Astrocyte of the cerebellum (primary cell): ENCODE results near the gene PARP15.

Source experiments
- DNase-seq: peaks from one replicate; pipeline ENCODE4 v3.0.0-alpha.2; 2011; ENCODE audit warnings: low read depth
- H3K4me3 ChIP-seq: 2 replicates; pipeline ENCODE4 v1.5.1; 2011; ENCODE audit warnings: mild to moderate bottlenecking, low read depth, low read length, moderate library complexity
- CTCF ChIP-seq: IDR thresholded peaks from 2 replicates; pipeline ENCODE4 v1.5.1; 2012; ENCODE audit warnings: low read length, low read depth, moderate library complexity, mild to moderate bottlenecking; ENCODE audit errors: missing control alignments
- in situ Hi-C: cut with HindIII; loops from 2 replicates; pipeline ENCODE4 v1.10.0; 2017; ENCODE audit warnings: low sequenced_read_pairs

Gene PARP15

GRCh38 chr3:122580470-122580869 is 3.0 kb downstream of the PARP15 start:
- in situ Hi-C loops = no loop called here
- DNase-seq = no peak
- H3K4me3 ChIP-seq = no peak overlapping the region
- no peak for TF ChIP-seq CTCF

GRCh38 chr3:122581622-122582021 is 4.2 kb downstream of the PARP15 start:
- no peak overlapping the region for H3K4me3 ChIP-seq
- DNase-seq = no peak
- TF ChIP-seq CTCF = no peak
- in situ Hi-C loops = no loop called here

- no peak for DNase-seq
- in situ Hi-C loops = no loop called here
- no peak for TF ChIP-seq CTCF
These were observed 4.9 kb downstream of the PARP15 start for GRCh38 chr3:122582390-122582789.

GRCh38 chr3:122586098-122586497 is 8.6 kb downstream of the PARP15 start:
- in situ Hi-C loops = no loop called here
- DNase-seq = no peak
- H3K4me3 ChIP-seq = no peak overlapping the region
- TF ChIP-seq CTCF = no peak

More at GRCh38 chr3:122582390-122582789, 4.9 kb downstream of the PARP15 start:
- H3K4me3 ChIP-seq = no peak overlapping the region

GRCh38 chr3:122586773-122587485 is 9.5 kb downstream of the PARP15 start:
- no peak for TF ChIP-seq CTCF
- DNase-seq = no peak
- no peak overlapping the region for H3K4me3 ChIP-seq
- in situ Hi-C loops = no loop called here

GRCh38 chr3:122587572-122587971 is 10.1 kb downstream of the PARP15 start:
- in situ Hi-C loops = no loop called here
- no peak overlapping the region for H3K4me3 ChIP-seq
- DNase-seq = no peak
- no peak for TF ChIP-seq CTCF

- no peak overlapping the region for H3K4me3 ChIP-seq
- DNase-seq = no peak
- in situ Hi-C loops = no loop called here
- TF ChIP-seq CTCF = no peak
These were observed 11.8 kb downstream of the PARP15 start for GRCh38 chr3:122589297-122589696.
